AG09319 (cell line): ENCODE data around the gene TM4SF4.

ENCODE experiments used
- DNase-seq: peaks from one replicate; pipeline ENCODE4 v3.0.0-alpha.2; 2010; ENCODE audit warnings: low read depth; ENCODE audit errors: extremely low read depth
- TF ChIP-seq, protein P1 (sequence below): IDR thresholded peaks from 2 replicates; pipeline ENCODE4 v1.5.1; 2011; ENCODE audit warnings: low read depth, mild to moderate bottlenecking, inconsistent platforms, low read length, moderate library complexity

Gene TM4SF4

DNA sequence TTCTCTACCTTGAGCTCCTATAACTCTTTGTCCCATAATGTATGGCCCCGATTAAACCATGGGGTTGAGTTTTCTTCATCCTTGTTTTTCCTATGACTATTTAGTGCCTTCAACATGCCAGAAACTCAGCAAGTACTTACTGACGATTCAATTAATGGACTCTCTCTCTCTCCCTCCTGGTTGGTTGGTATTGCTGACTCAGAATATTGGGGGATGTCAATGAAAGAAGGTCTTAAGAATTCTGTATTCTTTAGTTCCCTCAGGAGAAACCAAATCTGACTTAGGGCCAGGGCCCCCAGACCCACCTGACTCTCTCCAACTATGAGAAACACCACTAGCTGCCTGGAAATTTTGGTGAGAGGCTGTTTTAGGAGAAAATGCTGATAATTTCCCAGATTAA, 40.8 kb downstream of the TM4SF4 start:
- DNase-seq = no peak
- TF ChIP-seq, protein P1, sequence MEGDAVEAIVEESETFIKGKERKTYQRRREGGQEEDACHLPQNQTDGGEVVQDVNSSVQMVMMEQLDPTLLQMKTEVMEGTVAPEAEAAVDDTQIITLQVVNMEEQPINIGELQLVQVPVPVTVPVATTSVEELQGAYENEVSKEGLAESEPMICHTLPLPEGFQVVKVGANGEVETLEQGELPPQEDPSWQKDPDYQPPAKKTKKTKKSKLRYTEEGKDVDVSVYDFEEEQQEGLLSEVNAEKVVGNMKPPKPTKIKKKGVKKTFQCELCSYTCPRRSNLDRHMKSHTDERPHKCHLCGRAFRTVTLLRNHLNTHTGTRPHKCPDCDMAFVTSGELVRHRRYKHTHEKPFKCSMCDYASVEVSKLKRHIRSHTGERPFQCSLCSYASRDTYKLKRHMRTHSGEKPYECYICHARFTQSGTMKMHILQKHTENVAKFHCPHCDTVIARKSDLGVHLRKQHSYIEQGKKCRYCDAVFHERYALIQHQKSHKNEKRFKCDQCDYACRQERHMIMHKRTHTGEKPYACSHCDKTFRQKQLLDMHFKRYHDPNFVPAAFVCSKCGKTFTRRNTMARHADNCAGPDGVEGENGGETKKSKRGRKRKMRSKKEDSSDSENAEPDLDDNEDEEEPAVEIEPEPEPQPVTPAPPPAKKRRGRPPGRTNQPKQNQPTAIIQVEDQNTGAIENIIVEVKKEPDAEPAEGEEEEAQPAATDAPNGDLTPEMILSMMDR = no peak

DNA sequence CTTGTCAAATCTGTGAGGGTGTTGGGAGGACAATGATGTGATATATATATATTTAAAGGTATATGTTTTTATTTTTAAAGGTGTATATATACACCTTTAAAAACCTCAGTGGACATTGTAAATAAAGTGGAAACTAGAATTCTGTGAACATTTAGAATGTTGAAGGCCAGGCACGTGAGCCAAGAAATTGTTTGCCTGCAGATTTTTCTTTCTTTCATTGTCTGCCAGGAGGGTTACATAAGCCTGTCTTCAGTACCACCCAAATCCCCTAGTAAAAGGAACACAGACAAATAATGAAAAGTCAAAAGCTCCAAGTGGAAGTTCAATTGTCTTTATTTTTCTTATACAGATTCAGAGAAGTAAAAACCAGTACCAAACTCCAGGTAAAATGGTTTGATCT, 42.4 kb downstream of the TM4SF4 start:
- DNase-seq = no peak
- TF ChIP-seq, protein P1 = no peak

DNA sequence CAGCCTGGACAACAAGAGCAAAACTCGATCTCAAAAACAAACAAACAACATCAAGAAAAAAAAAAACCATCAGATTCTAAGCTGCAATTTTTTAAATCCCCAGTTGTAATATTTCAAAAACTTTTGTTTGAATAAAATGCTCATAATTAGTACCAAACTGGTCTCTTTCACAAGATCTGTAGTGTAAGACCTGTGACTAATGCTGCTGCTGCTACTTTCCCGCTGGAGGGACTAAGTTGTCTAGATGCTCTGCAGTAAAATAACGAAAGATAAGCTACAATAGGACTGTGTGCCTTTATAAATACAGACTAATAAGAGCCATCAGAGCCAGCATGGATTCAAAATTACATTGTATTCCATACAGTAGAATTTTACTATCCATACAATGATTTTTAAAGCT, 45.4 kb downstream of the TM4SF4 start:
- DNase-seq = no peak
- TF ChIP-seq, protein P1 = no peak; the same call in 1 of the 2 replicates

DNA sequence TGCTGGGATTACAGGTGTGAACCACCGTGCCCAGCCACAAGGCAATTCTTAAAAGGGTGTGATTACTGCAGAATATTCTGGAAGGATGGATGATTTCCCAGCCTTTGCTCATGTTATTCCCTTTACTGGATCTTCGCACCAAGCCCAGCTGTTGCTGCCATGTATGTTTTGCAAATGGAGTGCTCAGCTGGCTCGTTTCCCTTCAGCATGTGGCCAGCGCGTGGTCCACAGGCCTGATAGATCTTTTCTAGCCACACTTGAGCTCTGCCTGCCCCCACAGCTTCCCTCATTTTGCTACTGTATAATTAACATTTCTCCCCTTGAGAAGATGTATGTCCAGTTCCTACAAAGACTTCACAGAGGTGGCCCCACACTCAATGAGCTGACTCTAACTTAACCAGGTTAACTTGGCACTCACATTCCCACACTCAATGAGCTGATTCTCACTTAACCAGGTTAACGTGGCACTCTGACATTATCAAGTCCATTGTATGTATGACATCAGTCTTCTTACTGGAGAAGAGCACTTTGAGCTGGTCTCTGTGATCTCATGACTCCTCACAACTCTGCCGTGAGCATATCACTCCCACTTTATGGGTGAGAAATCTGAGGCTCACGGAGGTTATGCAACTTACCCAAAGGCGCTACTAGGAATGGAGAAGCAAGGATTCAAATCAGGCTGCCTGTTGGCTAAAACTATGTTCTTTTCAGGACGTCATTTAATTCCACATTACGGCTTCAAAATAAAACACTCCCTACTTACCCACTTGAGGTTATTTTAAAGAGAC, 49.2 kb downstream of the TM4SF4 start:
- DNase-seq = no peak
- TF ChIP-seq, protein P1 = no peak

DNA sequence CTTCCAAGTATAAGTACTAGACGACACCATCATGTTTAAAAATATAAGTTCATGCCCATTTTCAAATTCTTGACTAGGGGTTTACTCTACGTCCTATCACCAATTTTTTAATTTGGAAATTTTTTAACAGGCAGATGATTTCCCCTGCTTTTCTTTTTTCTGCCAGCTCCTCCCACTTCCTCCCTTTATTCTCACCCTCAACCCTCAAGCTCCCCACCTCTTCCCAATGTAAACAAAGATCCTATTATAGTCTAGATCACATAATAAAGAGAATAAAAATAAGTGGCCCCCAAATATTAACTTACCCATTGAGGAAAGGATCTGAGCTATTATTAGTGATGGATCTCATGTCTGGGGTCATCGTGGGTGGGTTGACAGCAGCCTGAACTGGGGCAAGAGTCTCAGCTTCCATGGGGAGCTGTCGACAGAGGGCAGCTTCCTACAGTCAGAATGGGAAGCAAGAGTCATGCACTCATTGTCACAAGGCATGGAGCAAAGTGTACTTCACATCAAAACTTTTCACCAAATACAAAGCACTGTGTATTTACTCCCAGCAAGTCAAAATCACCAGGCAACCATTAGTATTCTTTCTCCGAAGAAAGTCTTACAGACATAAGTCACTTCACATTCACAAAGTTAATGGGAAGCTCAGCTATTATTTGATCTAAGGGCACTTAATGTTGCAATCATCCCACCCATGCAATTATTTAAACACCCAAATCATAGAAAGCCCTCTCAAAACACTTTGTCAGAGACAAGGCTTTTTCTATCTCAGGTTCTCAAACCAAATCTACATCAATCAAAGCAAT, 53.2 kb downstream of the TM4SF4 start:
- DNase-seq = no peak
- TF ChIP-seq, protein P1 = no peak; the same call in 1 of the 2 replicates

DNA sequence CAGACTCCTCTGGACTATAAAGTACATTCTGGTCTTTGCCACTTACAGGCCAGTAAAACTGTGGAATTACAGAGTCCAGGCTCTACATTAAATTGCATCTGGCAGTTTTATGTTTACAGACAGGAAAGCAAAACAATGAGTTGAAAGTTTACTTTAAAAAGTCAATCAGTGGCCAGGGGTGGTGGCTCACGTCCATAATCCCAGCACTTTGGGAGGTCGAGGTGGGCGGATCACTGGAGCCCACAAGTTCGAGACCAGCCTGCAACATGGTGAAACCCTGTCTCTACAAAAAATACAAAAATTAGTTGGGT, 53.8 kb downstream of the TM4SF4 start:
- no peak for DNase-seq
- TF ChIP-seq, protein P1 = no peak

DNA sequence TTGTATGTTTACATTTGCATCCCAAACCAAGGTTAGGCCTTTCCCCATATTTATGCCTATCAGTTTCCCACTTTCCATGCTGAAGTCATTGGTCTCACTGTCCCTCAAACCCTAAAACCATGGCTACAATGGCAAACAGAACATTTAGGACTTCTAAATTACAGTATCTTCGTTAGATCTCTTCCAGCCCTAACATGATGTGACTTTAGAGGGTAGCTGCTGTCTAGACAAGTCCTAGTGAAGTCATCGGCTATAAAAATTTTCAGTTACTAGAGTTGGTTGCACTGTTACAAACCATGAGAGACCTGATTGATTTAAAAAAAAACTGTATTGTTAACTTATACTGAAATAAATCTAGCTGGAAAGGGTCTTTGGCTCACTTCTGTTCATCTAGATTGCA, 54.6 kb downstream of the TM4SF4 start:
- TF ChIP-seq, protein P1 = no peak
- DNase-seq = no peak
